ENCODE results near the gene ATP2B2.

Gene ATP2B2

DNA sequence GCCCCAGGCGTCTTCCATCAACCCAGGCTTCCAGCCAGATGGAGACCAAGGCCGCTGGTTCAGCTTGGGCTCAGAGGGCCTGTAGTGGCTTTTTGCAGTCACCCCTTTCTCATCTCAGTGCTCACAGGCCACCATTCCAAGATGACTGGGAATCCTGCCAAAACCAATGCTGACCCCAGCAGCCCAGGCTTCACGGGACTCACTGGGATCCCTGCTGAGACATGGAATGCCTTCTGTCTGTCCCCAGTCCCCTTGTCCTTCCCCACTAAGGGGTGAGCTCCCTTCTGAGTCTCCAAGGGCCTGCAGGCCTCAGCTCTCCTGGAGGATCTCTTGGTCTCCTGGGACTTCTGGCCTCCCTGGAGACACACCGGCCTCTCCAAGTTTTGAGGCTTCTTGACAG lies 107.0 kb downstream of the ATP2B2 start:
- no peak overlapping the region for H3K9ac ChIP-seq (ENCODE audit: low read length)
- no peak overlapping the region for H3K27ac ChIP-seq (ENCODE audit: low read depth, low read length)

DNA sequence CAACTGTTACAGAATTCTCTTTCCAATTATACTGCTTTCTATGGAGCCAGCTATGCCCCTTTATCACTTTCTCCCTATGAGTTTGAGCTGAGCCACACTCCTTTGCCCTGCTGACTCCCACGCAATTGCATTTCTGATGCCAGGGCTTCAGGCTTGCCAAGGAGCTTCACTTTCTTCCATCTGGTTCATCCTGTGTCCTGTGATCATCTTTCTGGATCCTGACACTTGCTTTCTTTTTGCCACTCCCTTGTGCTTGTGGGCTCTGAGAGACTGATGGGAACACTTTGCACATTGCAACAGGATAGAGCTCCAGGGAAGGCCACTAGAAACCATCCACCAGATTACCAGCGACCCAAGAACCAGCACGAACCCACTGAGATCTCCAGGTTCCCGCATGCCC lies 107.5 kb downstream of the ATP2B2 start:
- no peaks in the 10 kb centered on the region for H3K36me3 ChIP-seq (ENCODE audit: insufficient read depth, low read length)
- H3K9me3 ChIP-seq (ENCODE audit: low read length): no peaks in the 10 kb centered on the region
- H3K4me3 ChIP-seq (ENCODE audit: low read depth in 1 of 2, low read length in 2 of 2): no peak overlapping the region
- no peak overlapping the region for H3K27ac ChIP-seq (ENCODE audit: low read depth, low read length)
- H3K27me3 ChIP-seq (ENCODE audit: control insufficient read depth in 1 of 2, insufficient read depth in 2 of 2, low read length in 2 of 2): no peaks in the 10 kb centered on the region
- H3K9ac ChIP-seq (ENCODE audit: low read length): no peak overlapping the region
- no peaks in the 10 kb centered on the region for H3K4me1 ChIP-seq (ENCODE audit: insufficient read depth, low read length)

More for the DNA sequence above, 107.0 kb downstream of the ATP2B2 start:
- no peaks in the 10 kb centered on the region for H3K4me1 ChIP-seq (ENCODE audit: insufficient read depth, low read length)
- no peaks in the 10 kb centered on the region for H3K9me3 ChIP-seq (ENCODE audit: low read length)
- no peaks in the 10 kb centered on the region for H3K27me3 ChIP-seq (ENCODE audit: control insufficient read depth in 1 of 2, insufficient read depth in 2 of 2, low read length in 2 of 2)
- no peaks in the 10 kb centered on the region for H3K36me3 ChIP-seq (ENCODE audit: insufficient read depth, low read length)
- H3K4me3 ChIP-seq (ENCODE audit: low read depth in 1 of 2, low read length in 2 of 2): no peak overlapping the region

DNA sequence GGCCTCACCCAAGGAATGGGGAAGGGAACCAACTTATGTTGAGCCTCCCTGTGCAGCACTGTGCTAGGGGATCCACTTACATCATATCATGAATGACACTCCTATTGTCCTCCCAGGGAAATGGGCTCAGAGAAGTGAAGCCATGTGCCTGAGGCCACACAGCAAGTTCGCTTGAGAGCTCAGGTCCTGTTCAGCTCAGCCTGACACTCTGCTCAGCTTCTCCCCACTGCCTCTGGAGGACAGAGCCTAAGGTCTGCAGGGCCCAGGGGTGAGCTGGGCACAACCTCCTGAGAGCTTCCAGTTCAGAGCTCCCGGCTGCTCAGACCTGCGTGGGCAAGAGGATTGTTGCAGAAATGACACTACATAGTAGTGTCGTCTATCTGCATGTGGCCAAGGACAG lies 108.5 kb downstream of the ATP2B2 start:
- H3K9me3 ChIP-seq (ENCODE audit: low read length): no peaks in the 10 kb centered on the region

DNA sequence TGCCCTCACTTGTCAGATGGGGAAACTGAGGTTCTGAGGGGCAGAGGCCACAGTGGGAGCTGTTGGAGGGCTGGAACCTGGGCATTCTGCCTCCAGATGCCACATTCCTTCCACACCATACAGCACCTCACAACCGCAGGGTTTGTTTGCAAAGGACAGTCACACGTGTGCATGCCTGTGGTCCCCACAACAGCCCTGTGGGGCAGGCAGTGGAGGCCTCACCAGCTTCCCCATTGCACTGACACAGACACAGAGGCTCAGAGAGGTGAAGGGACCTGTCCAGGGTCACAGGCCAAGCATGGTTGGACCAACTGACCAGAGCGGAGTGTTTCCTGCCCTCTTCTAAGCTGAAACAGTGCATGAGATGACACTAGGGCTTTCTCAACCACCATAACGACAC lies 109.3 kb downstream of the ATP2B2 start:
- Histone ChIP-seq H3K27me3 (ENCODE audit: control insufficient read depth in 1 of 2, insufficient read depth in 2 of 2, low read length in 2 of 2) (no peaks in the 10 kb centered on the region), H3K36me3 (ENCODE audit: insufficient read depth, low read length) (no peaks in the 10 kb centered on the region), H3K4me3 (ENCODE audit: low read depth in 1 of 2, low read length in 2 of 2) (no peak overlapping the region), H3K27ac (ENCODE audit: low read depth, low read length) (no peak overlapping the region), H3K9me3 (ENCODE audit: low read length) (no peaks in the 10 kb centered on the region), H3K9ac (ENCODE audit: low read length) (no peak overlapping the region), H3K4me1 (ENCODE audit: insufficient read depth, low read length) (no peaks in the 10 kb centered on the region)

More for the DNA sequence above, 108.5 kb downstream of the ATP2B2 start:
- H3K36me3 ChIP-seq (ENCODE audit: insufficient read depth, low read length): no peaks in the 10 kb centered on the region
- no peak overlapping the region for H3K27ac ChIP-seq (ENCODE audit: low read depth, low read length)
- no peak overlapping the region for H3K9ac ChIP-seq (ENCODE audit: low read length)
- H3K27me3 ChIP-seq (ENCODE audit: control insufficient read depth in 1 of 2, insufficient read depth in 2 of 2, low read length in 2 of 2): no peaks in the 10 kb centered on the region
- no peak overlapping the region for H3K4me3 ChIP-seq (ENCODE audit: low read depth in 1 of 2, low read length in 2 of 2)
- H3K4me1 ChIP-seq (ENCODE audit: insufficient read depth, low read length): no peaks in the 10 kb centered on the region

DNA sequence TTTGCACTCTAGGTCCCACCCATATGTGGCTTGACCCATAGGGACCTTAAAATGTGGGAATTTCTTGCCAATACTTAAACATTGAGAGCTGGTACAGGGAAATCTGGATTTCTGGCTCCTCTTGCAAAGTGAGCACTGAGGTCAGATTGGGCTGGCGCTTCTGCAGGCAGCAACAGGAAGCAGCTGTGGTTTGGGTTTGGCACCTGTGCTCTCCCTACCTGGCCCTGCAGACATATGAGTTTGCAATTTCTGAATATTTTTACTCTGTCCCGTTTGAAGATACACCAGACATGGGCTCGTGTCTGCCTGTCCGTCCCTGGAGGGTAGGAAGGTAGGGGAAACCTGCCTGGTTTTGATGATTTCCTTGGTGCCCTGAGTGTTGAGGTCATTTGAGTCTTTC lies 109.7 kb downstream of the ATP2B2 start:
- no peaks in the 10 kb centered on the region for H3K36me3 ChIP-seq (ENCODE audit: insufficient read depth, low read length)
- no peaks in the 10 kb centered on the region for H3K4me1 ChIP-seq (ENCODE audit: insufficient read depth, low read length)
- no peak overlapping the region for H3K27ac ChIP-seq (ENCODE audit: low read depth, low read length)
- H3K9ac ChIP-seq (ENCODE audit: low read length): no peak overlapping the region
- no peak overlapping the region for H3K4me3 ChIP-seq (ENCODE audit: low read depth in 1 of 2, low read length in 2 of 2)
- H3K9me3 ChIP-seq (ENCODE audit: low read length): no peaks in the 10 kb centered on the region
- no peaks in the 10 kb centered on the region for H3K27me3 ChIP-seq (ENCODE audit: control insufficient read depth in 1 of 2, insufficient read depth in 2 of 2, low read length in 2 of 2)

DNA sequence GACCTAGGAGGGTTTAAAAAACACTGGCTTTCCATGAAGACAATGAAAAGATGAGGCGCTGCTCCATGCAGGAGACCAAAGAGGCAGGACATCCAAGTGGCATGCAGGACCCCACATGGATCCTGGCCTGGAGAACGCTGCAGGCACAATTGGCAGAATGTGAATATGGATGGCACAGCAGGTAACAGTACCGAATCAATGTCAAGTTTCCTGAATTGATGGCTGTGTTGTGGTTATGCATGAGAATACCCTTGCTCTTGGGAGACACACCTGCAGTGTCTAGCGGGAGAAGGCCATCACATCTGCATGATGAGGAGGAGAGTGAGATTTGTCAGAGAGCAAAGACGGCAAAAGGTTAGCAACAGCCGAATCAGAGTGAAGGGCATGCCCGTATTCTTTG lies 110.2 kb downstream of the ATP2B2 start:
- no peaks in the 10 kb centered on the region for H3K36me3 ChIP-seq (ENCODE audit: insufficient read depth, low read length)
- H3K9ac ChIP-seq (ENCODE audit: low read length): no peak overlapping the region
- no peak overlapping the region for H3K27ac ChIP-seq (ENCODE audit: low read depth, low read length)
- no peak overlapping the region for H3K4me3 ChIP-seq (ENCODE audit: low read depth in 1 of 2, low read length in 2 of 2)
- H3K9me3 ChIP-seq (ENCODE audit: low read length): no peaks in the 10 kb centered on the region
- no peaks in the 10 kb centered on the region for H3K27me3 ChIP-seq (ENCODE audit: control insufficient read depth in 1 of 2, insufficient read depth in 2 of 2, low read length in 2 of 2)
- H3K4me1 ChIP-seq (ENCODE audit: insufficient read depth, low read length): no peaks in the 10 kb centered on the region

DNA sequence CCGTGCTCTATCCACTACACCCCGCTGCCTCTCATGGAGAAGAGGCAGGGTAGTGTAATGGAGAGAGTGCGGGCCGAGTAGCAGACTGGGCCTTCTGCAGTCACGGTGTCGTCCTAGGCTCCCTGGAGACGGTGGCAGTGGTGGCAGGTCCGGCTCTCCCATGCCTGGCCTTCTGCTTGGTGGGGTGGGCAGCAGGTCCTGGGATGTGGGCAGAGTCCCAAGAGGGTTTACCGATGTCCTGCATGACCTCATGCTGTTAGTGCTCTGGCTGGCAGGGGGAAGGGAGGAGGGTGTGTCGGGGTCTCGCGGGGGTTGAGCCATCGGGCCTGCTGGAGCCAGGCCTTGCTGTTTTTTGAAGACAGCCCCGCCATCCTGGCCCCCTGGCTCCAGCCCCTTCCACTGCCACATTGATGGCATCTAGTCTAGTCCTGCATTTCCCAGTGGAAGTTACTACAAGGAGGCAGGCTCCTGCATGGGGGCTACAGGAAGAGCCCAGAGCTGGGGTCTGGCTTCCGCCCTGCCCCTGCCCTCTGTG lies 110.8 kb downstream of the ATP2B2 start:
- Histone ChIP-seq H3K27ac (ENCODE audit: low read depth, low read length) (no peak overlapping the region), H3K27me3 (ENCODE audit: control insufficient read depth in 1 of 2, insufficient read depth in 2 of 2, low read length in 2 of 2) (no peaks in the 10 kb centered on the region), H3K4me1 (ENCODE audit: insufficient read depth, low read length) (no peaks in the 10 kb centered on the region), H3K9me3 (ENCODE audit: low read length) (no peaks in the 10 kb centered on the region), H3K36me3 (ENCODE audit: insufficient read depth, low read length) (no peaks in the 10 kb centered on the region), H3K4me3 (ENCODE audit: low read depth in 1 of 2, low read length in 2 of 2) (no peak overlapping the region), H3K9ac (ENCODE audit: low read length) (no peak overlapping the region)

DNA sequence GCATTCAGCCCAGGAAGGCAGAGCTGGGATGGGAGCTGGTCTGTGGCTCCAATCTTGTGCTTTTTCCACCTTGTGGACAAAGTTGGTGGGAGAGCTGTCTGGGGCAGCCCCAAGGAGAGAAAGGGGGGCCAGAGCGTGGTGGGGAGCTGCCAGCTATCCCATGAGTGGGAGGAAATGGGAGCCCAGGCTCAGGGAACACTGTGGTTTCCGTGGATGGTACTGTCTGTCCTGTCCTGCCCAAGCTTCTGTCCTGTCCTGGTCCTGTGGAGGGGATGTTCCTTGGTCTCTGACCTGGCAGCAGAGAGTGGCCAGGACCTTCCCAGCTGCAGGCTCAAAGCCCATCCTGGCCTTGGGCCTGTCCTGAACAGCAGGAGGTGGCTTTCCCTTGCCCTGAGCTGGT lies 111.9 kb downstream of the ATP2B2 start:
- H3K9me3 ChIP-seq (ENCODE audit: low read length): peaks cover under 1% of the 10 kb centered on the region
- no peaks in the 10 kb centered on the region for H3K27me3 ChIP-seq (ENCODE audit: control insufficient read depth in 1 of 2, insufficient read depth in 2 of 2, low read length in 2 of 2)
- no peak overlapping the region for H3K9ac ChIP-seq (ENCODE audit: low read length)
- no peak overlapping the region for H3K4me3 ChIP-seq (ENCODE audit: low read depth in 1 of 2, low read length in 2 of 2)
- no peak overlapping the region for H3K27ac ChIP-seq (ENCODE audit: low read depth, low read length)
- no peaks in the 10 kb centered on the region for H3K4me1 ChIP-seq (ENCODE audit: insufficient read depth, low read length)
- no peaks in the 10 kb centered on the region for H3K36me3 ChIP-seq (ENCODE audit: insufficient read depth, low read length)

DNA sequence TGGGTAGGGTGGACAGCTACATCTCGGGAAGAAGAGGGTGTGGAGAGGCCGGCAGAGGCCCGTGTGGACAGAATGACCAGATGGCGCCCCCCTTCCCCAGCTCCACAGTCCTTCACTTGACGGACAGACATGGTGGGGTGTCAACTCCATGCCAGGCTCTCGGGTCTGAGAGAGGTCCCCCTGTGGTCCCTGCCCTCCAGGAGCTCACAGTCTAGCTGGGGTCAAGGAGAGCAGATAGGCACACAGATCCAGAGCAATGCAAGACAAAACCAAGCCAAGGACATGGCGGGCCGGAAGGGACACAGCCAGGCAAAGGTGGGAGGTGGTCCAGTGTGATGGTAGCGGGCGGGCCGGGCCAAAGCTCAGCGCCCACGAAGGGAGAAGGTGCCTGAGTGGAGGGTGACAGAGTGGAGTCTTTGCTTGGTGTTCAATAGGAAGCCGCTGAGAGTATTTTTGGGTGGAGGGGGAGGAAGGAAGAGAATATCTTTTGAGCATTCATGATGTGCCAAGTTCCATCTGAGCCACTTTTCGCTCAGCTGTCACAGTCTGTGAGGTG lies 112.4 kb downstream of the ATP2B2 start:
- Histone ChIP-seq H3K27me3 (ENCODE audit: control insufficient read depth in 1 of 2, insufficient read depth in 2 of 2, low read length in 2 of 2) (no peaks in the 10 kb centered on the region), H3K4me1 (ENCODE audit: insufficient read depth, low read length) (no peaks in the 10 kb centered on the region), H3K36me3 (ENCODE audit: insufficient read depth, low read length) (no peaks in the 10 kb centered on the region), H3K27ac (ENCODE audit: low read depth, low read length) (no peak overlapping the region), H3K9me3 (ENCODE audit: low read length) (peaks cover 6% of the 10 kb centered on the region), H3K9ac (ENCODE audit: low read length) (no peak overlapping the region), H3K4me3 (ENCODE audit: low read depth in 1 of 2, low read length in 2 of 2) (no peak overlapping the region)

DNA sequence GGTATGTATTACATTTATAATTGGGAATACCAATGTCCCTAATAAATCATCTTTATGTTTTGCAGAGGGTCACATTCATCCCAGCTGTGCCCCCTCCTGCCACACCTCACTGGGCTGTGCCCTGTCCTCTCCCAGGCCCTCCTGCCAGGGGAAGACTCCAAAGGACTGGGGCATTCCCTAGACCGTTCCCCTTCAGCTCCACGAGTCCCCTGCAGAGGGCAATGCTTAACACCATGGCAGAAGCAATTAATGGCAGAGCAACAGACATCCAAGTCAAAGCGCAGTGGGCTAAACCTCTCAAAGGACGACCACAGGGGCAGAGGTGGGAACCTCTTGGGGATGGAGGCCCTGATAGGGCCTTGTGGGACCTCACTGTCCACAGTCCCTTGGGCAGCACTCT lies 113.1 kb downstream of the ATP2B2 start:
- Histone ChIP-seq H3K9ac (ENCODE audit: low read length) (no peak overlapping the region), H3K27ac (ENCODE audit: low read depth, low read length) (no peak overlapping the region), H3K4me3 (ENCODE audit: low read depth in 1 of 2, low read length in 2 of 2) (no peak overlapping the region), H3K27me3 (ENCODE audit: control insufficient read depth in 1 of 2, insufficient read depth in 2 of 2, low read length in 2 of 2) (no peaks in the 10 kb centered on the region), H3K9me3 (ENCODE audit: low read length) (peaks cover 11% of the 10 kb centered on the region), H3K36me3 (ENCODE audit: insufficient read depth, low read length) (no peaks in the 10 kb centered on the region), H3K4me1 (ENCODE audit: insufficient read depth, low read length) (no peaks in the 10 kb centered on the region)

DNA sequence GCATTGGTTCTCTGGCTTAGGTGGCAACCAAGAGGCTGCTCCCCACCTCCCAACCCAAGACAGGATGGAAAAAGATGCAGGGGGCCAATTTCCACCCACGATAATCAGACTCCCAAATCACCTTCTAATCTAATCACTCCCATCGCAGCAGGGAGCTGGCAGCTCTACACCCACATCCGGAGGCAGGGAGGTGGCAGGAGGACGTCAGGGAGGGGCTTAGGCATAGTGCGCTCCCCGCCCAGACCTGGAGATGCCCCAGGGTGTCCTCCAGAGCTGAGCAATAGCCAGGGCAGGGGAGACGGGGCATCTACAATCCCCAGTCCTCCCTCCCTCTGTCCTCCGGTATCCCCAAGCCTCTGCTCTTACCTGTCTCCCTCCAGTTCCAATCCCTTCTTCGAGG lies 114.0 kb downstream of the ATP2B2 start:
- no peak overlapping the region for H3K9ac ChIP-seq (ENCODE audit: low read length)
- no peak overlapping the region for H3K27ac ChIP-seq (ENCODE audit: low read depth, low read length)
- no peak overlapping the region for H3K4me3 ChIP-seq (ENCODE audit: low read depth in 1 of 2, low read length in 2 of 2)
- H3K4me1 ChIP-seq (ENCODE audit: insufficient read depth, low read length): no peaks in the 10 kb centered on the region
- H3K36me3 ChIP-seq (ENCODE audit: insufficient read depth, low read length): no peaks in the 10 kb centered on the region
- no peaks in the 10 kb centered on the region for H3K27me3 ChIP-seq (ENCODE audit: control insufficient read depth in 1 of 2, insufficient read depth in 2 of 2, low read length in 2 of 2)
- peaks cover 14% of the 10 kb centered on the region for H3K9me3 ChIP-seq (ENCODE audit: low read length)

DNA sequence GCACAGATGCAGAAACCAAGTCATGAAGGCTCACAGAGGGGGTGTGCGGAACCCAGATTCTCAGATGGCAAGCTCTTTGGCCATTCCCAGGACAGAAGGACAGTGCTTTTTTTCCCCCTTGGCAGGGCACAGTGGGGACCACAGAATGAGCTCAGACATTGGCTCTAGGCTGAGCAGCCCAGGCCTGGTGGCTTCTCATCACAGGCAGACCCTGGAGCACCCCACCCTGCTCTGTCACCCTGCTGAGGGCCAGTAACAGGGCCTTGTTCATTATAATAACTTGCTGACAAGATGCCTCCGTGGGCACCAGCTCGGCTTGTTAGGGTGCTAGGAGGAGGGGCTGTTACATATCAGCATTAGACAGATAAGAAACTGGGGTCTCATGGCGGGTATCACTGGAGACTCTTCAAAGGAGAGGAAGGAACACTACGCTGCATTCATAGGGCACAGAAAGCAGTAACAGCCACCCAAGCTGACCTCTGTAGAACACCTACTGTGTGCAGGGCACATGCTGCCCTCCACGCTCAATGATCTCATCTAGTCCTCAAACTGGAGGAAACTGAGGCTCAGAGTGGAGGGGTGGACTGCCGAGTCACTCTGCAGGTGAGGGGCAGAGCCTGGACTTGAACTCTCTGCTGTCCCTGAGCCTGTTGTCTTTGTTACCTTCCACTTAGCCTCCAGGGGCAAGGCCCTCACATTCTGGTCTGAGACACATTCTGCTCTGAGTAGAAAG lies 114.6 kb downstream of the ATP2B2 start:
- Histone ChIP-seq H3K27me3 (ENCODE audit: control insufficient read depth in 1 of 2, insufficient read depth in 2 of 2, low read length in 2 of 2) (no peaks in the 10 kb centered on the region), H3K4me1 (ENCODE audit: insufficient read depth, low read length) (no peaks in the 10 kb centered on the region), H3K9me3 (ENCODE audit: low read length) (peaks cover 14% of the 10 kb centered on the region), H3K27ac (ENCODE audit: low read depth, low read length) (no peak overlapping the region), H3K9ac (ENCODE audit: low read length) (no peak overlapping the region), H3K4me3 (ENCODE audit: low read depth in 1 of 2, low read length in 2 of 2) (no peak overlapping the region), H3K36me3 (ENCODE audit: insufficient read depth, low read length) (no peaks in the 10 kb centered on the region)
